ENCODE data around the gene LRRC17. TPM values are rescaled to one million over a fixed set of nuclear protein-coding genes. Genes with fewer than 3 reads are reported as not detected.

Gene LRRC17
- total and polyA plus RNA-seq, 9 of the 15 experiments (the other 6 are each of a cell fraction or from before 2014, with no cell fraction given): 0.03 to 0.18 (median 0.12) TPM; not detected in 5

GRCh38 chr7:102925976-102926782, 13.4 kb downstream of the LRRC17 start:
- FAIRE-seq (no peak), ATAC-seq (peak; percentile 80), DNase-seq (ENCODE audit: extremely low read depth in 1 of 4, low spot score in 3 of 4) (peak in 2 of 4 experiments; percentile 35 to 49)
- Histone ChIP-seq H3K4me3 (no peak overlapping the region), H3K27me3 (ENCODE audit: control insufficient read depth in 2 of 2, insufficient read depth in 2 of 2, low read length in 2 of 2) (no peaks in the 10 kb centered on the region), H4K20me1 (replicated peaks; ENCODE audit: control insufficient read depth, insufficient read depth, low read length) (no peaks in the 10 kb centered on the region; the same call in 1 of the 2 replicates), H3K4me2 (ENCODE audit: insufficient read depth, low read length) (peak overlapping the region; percentile 6; the same call in 1 of the 2 replicates), H3K9me3 (replicated peaks; ENCODE audit: control insufficient read depth, insufficient read depth, low read depth, low read length) (no peaks in the 10 kb centered on the region), H3K79me2 (ENCODE audit: control insufficient read depth, insufficient read depth, low read length) (no peaks in the 10 kb centered on the region), H3K9me1 (ENCODE audit: control insufficient read depth, insufficient read depth, low read length) (no peaks in the 10 kb centered on the region), H3K4me1 (replicated peaks in 1 of 2; ENCODE audit: control insufficient read depth in 2 of 2, insufficient read depth in 2 of 2, low read length in 2 of 2) (peaks cover 7% of the 10 kb centered on the region in 2 experiments; a peak in 3 of 5 replicates), H2AFZ (ENCODE audit: low read depth, low read length) (no peak overlapping the region), H3K27ac (ENCODE audit: extremely low read depth, low read depth, low read length) (no peak overlapping the region), H3K9ac (ENCODE audit: insufficient read depth in 1 of 2, low read depth in 2 of 2, low read length in 2 of 2) (peak overlapping the region in 1 of 2 experiments; percentile 8; a peak in 1 of 4 replicates), H3K36me3 (ENCODE audit: control insufficient read depth, insufficient read depth, low read length) (peaks cover 36% of the 10 kb centered on the region)
- in situ Hi-C loops (cut with MboI): no loop called here
- POLR2A ChIA-PET: interaction anchor here (3.6 kb wide), 1 partner anchor 12 kb away, joined by 21 read pairs; no protein-coding TSS in a partner anchor
- CTCF ChIA-PET (ENCODE audit: low intra/inter-chr PET ratio): no interaction called here
- 5% methylated on average over 5 of the region's 5 CpGs for WGBS (ENCODE audit: insufficient coverage, low coverage, missing lambda C conversion rate)
- BruUV-seq (replicated peaks): no TSS peak
- intact Hi-C loops (cut with micrococcal nuclease): no loop called here
- TF ChIP-seq TCF3 (CRISPR knock-in tag; IDR thresholded peaks at IDR 0.05) (peak; percentile 56), IRF9 (tag; IDR thresholded peaks at IDR 0.05) (no peak), HDGF (IDR thresholded peaks at IDR 0.05) (no peak), PTTG1 (tag; IDR thresholded peaks at IDR 0.05; ENCODE audit: low read depth) (no peak), POLR2AphosphoS5 (IDR thresholded peaks at IDR 0.05; ENCODE audit: control insufficient read depth, insufficient read depth, low read depth, low read length) (peak; percentile 24; the same call in 1 of the 2 replicates), TAF15 (IDR thresholded peaks at IDR 0.05; ENCODE audit: low read depth, low read length) (no peak), ZNF175 (CRISPR knock-in tag; IDR thresholded peaks at IDR 0.05; ENCODE audit: low read depth) (no peak), ZNF212 (CRISPR knock-in tag; IDR thresholded peaks at IDR 0.05) (no peak), ZNF764 (CRISPR knock-in tag; IDR thresholded peaks at IDR 0.05; ENCODE audit: low read depth) (no peak), CSDE1 (IDR thresholded peaks at IDR 0.05) (no peak), MYBL2 (IDR thresholded peaks at IDR 0.05; ENCODE audit: low read depth) (no peak), MYBL2 (CRISPR knock-in tag; IDR thresholded peaks at IDR 0.05; ENCODE audit: borderline replicate concordance) (no peak), RBM25 (IDR thresholded peaks at IDR 0.05; ENCODE audit: low read depth, low read length, severe bottlenecking) (no peak), POU5F1 (IDR thresholded peaks at IDR 0.05; ENCODE audit: borderline replicate concordance, low read depth, low read length, partially characterized antibody) (no peak), FOSL1 (tag; conservative IDR thresholded peaks at IDR 0.05) (no peak), ZNF217 (CRISPR knock-in tag; IDR thresholded peaks at IDR 0.05) (no peak), ATF6 (CRISPR knock-in tag; IDR thresholded peaks at IDR 0.05) (no peak), FOXK2 (conservative IDR thresholded peaks at IDR 0.05 in 1 of 2, IDR thresholded peaks at IDR 0.05 in 1 of 2; ENCODE audit: low read depth in 2 of 2) (no peak), ZNF232 (CRISPR knock-in tag; IDR thresholded peaks at IDR 0.05) (no peak), RBM22 (IDR thresholded peaks at IDR 0.05; ENCODE audit: low read depth, low read length, poor library complexity, severe bottlenecking) (no peak)
